Measurements from ENCODE around the gene KIF2C.

KIF2C gene

GRCh38 chr1:44783697-44784093 lies 44.1 kb downstream of the KIF2C start:
- TF ChIP-seq, protein P1, sequence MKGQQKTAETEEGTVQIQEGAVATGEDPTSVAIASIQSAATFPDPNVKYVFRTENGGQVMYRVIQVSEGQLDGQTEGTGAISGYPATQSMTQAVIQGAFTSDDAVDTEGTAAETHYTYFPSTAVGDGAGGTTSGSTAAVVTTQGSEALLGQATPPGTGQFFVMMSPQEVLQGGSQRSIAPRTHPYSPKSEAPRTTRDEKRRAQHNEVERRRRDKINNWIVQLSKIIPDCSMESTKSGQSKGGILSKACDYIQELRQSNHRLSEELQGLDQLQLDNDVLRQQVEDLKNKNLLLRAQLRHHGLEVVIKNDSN (IDR thresholded peaks at IDR 0.05) = no peak
- TF ChIP-seq TCF12 (IDR thresholded peaks at IDR 0.05; ENCODE audit: low read depth) = no peak
- no peak for TF ChIP-seq ZBTB7A (IDR thresholded peaks at IDR 0.05; ENCODE audit: low read depth)
- TF ChIP-seq CREB1 (IDR thresholded peaks at IDR 0.05; ENCODE audit: low read depth) = no peak
- no peak for TF ChIP-seq FOXM1 (IDR thresholded peaks at IDR 0.05; ENCODE audit: borderline replicate concordance, low read depth)
- TF ChIP-seq EP300 (IDR thresholded peaks at IDR 0.05; ENCODE audit: borderline replicate concordance) = no peak
- TF ChIP-seq TAF1 (IDR thresholded peaks at IDR 0.05; ENCODE audit: low read depth) = no peak

- TF ChIP-seq MAX (IDR thresholded peaks at IDR 0.05) (no peak), CEBPB (IDR thresholded peaks at IDR 0.05) (no peak), CREB1 (IDR thresholded peaks at IDR 0.05; ENCODE audit: low read depth) (no peak), TEAD4 (IDR thresholded peaks at IDR 0.05) (no peak), TAF1 (IDR thresholded peaks at IDR 0.05; ENCODE audit: low read depth) (no peak), NFIC (IDR thresholded peaks at IDR 0.05) (no peak), ZBTB7A (IDR thresholded peaks at IDR 0.05; ENCODE audit: low read depth) (no peak), EP300 (IDR thresholded peaks at IDR 0.05; ENCODE audit: borderline replicate concordance) (no peak), RAD21 (IDR thresholded peaks at IDR 0.05; ENCODE audit: low read depth) (no peak), YY1 (IDR thresholded peaks at IDR 0.05; ENCODE audit: low read depth) (no peak)
- TF ChIP-seq, protein P1 (IDR thresholded peaks at IDR 0.05) = no peak
Measured at GRCh38 chr1:44784094-44785028, 44.7 kb downstream of the KIF2C start.

GRCh38 chr1:44785029-44785380 lies 45.4 kb downstream of the KIF2C start:
- TF ChIP-seq EP300 (IDR thresholded peaks at IDR 0.05; ENCODE audit: borderline replicate concordance) = no peak

DNA sequence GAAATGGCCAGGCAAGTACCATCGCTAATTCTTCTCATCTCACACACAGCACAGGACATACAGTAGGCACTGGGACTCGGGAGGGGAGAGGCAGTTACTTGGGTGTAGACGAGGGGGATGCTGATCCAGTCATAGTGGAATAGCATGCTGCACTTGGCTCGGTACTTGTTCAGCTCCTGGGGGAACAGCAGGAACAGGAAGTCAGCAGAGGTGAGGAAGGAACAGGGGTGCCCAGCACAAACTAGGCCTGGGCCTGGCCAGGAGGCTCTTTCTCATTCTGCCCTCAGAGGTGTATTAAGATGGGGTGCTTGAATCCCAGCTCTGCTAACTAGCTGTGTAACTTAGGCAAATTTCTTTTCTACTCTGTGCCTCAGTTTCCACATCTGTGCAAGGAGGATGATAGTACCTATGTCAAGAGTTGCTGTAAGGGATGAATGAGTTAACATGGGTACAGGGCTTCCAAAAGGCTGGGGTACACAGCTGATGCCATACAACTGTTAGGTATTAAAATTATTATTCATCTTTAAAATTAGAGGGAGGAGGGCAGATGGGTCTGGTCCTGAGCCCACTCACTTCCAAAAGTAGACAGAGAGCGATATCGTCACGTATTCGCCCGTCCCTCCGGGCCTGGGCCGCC lies 46.0 kb downstream of the KIF2C start:
- TF ChIP-seq TCF12 (IDR thresholded peaks at IDR 0.05; ENCODE audit: low read depth) = no peak
- TF ChIP-seq TEAD4 (IDR thresholded peaks at IDR 0.05) = no peak
- no peak for TF ChIP-seq NFIC (IDR thresholded peaks at IDR 0.05)
- TF ChIP-seq, protein P1 (IDR thresholded peaks at IDR 0.05) = no peak
- no peak for TF ChIP-seq ZBTB7A (IDR thresholded peaks at IDR 0.05; ENCODE audit: low read depth)
- TF ChIP-seq CEBPB (IDR thresholded peaks at IDR 0.05) = no peak
- TF ChIP-seq, protein P2, sequence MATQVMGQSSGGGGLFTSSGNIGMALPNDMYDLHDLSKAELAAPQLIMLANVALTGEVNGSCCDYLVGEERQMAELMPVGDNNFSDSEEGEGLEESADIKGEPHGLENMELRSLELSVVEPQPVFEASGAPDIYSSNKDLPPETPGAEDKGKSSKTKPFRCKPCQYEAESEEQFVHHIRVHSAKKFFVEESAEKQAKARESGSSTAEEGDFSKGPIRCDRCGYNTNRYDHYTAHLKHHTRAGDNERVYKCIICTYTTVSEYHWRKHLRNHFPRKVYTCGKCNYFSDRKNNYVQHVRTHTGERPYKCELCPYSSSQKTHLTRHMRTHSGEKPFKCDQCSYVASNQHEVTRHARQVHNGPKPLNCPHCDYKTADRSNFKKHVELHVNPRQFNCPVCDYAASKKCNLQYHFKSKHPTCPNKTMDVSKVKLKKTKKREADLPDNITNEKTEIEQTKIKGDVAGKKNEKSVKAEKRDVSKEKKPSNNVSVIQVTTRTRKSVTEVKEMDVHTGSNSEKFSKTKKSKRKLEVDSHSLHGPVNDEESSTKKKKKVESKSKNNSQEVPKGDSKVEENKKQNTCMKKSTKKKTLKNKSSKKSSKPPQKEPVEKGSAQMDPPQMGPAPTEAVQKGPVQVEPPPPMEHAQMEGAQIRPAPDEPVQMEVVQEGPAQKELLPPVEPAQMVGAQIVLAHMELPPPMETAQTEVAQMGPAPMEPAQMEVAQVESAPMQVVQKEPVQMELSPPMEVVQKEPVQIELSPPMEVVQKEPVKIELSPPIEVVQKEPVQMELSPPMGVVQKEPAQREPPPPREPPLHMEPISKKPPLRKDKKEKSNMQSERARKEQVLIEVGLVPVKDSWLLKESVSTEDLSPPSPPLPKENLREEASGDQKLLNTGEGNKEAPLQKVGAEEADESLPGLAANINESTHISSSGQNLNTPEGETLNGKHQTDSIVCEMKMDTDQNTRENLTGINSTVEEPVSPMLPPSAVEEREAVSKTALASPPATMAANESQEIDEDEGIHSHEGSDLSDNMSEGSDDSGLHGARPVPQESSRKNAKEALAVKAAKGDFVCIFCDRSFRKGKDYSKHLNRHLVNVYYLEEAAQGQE (IDR thresholded peaks at IDR 0.05; ENCODE audit: low read depth) = no peak
- TF ChIP-seq CREB1 (IDR thresholded peaks at IDR 0.05; ENCODE audit: low read depth) = no peak
- no peak for TF ChIP-seq TAF1 (IDR thresholded peaks at IDR 0.05; ENCODE audit: low read depth)
- no peak for TF ChIP-seq MAX (IDR thresholded peaks at IDR 0.05)
- TF ChIP-seq YY1 (IDR thresholded peaks at IDR 0.05; ENCODE audit: low read depth) = no peak
- no peak for TF ChIP-seq FOXM1 (IDR thresholded peaks at IDR 0.05; ENCODE audit: borderline replicate concordance, low read depth)

GRCh38 chr1:44786138-44786840 lies 46.7 kb downstream of the KIF2C start:
- TF ChIP-seq MAX (IDR thresholded peaks at IDR 0.05) = 0 out of 2 replicates have a peak, but pooled peaks have one; percentile 25
- no peak for TF ChIP-seq CEBPB (IDR thresholded peaks at IDR 0.05)
- TF ChIP-seq RAD21 (IDR thresholded peaks at IDR 0.05; ENCODE audit: low read depth) = peak; percentile 89

GRCh38 chr1:44786841-44787426 lies 47.3 kb downstream of the KIF2C start:
- TF ChIP-seq TAF1 (IDR thresholded peaks at IDR 0.05; ENCODE audit: low read depth) = no peak
- TF ChIP-seq NFIC (IDR thresholded peaks at IDR 0.05) = no peak
- no peak for TF ChIP-seq CEBPB (IDR thresholded peaks at IDR 0.05)
- TF ChIP-seq CREB1 (IDR thresholded peaks at IDR 0.05; ENCODE audit: low read depth) = no peak
- TF ChIP-seq RAD21 (IDR thresholded peaks at IDR 0.05; ENCODE audit: low read depth) = no peak
- no peak for TF ChIP-seq FOXM1 (IDR thresholded peaks at IDR 0.05; ENCODE audit: borderline replicate concordance, low read depth)
- TF ChIP-seq MAX (IDR thresholded peaks at IDR 0.05) = no peak
- TF ChIP-seq EP300 (IDR thresholded peaks at IDR 0.05; ENCODE audit: borderline replicate concordance) = no peak
- TF ChIP-seq EGR1 (IDR thresholded peaks at IDR 0.05) = no peak
- TF ChIP-seq, protein P2 (IDR thresholded peaks at IDR 0.05; ENCODE audit: low read depth) = no peak
